AG04449 (cell line): ENCODE measurements around the gene AP2A2.

Source experiments
- CTCF ChIA-PET: fragments of 350-600 bp; formaldehyde crosslinking; extraction: SDS; loops from one replicate; lab custom pipeline; 2021; ENCODE audit warnings: antibody characterized with exemption; lab: Yijun Ruan, JAX
- POLR2A ChIA-PET: fragments of 400-600, 350-600 bp; formaldehyde crosslinking; extraction: SDS; loops from one replicate; lab custom pipeline; 2020; ENCODE audit warnings: antibody characterized with exemption, inconsistent platforms; lab: Yijun Ruan, JAX
- DNase-seq: peaks from one replicate; pipeline ENCODE4 v3.0.0-alpha.2; 2010; ENCODE audit warnings: low read depth, low spot score
- H3K4me3 ChIP-seq: 2 replicates; pipeline ENCODE4 v1.5.1; 2011; ENCODE audit warnings: low read depth, mild to moderate bottlenecking, control low read depth, low read length
- TF ChIP-seq, protein P1 (sequence below): IDR thresholded peaks from one replicate; pipeline ENCODE4 v1.5.1; 2011; ENCODE audit warnings: mild to moderate bottlenecking, moderate library complexity, low read length, control low read depth, inconsistent platforms; ENCODE audit not compliant: insufficient read depth; ENCODE audit errors: missing control alignments

Gene AP2A2

DNA sequence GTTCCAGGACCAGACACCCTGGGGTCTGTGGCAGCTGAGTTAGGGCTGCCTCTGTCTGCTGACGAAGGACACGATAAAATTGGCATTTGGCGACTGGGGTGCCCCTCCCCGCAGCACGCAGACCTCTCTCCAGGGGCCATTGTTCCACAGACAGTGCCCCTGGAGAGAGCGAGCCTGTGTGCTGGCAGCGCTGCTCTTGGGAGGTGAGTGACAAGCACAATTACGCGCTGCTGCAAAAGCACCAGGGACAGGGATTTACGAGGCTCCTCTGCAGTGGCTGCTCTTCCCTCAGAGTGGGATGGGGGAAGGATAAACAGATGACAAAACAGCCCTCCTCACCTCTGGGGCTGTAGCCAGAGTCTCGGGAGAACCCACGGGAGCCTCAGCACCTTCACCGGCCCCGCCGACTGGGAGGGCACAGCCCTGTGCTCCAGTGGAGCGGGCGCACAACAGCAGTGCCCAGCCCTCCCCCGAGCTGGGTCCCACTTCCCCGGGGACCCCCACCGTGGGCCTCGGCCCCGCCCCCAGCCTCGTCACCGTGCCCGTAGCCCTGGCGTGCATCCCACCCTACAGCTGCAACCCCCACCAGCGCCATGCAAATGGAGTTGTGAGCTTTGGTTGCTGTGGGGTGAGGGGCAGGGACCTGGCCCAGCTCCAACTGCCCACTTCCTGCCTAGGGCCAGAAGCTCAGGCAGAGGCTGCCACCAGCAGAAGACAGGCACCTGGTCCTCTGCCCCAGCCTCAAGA lies 34.7 kb upstream of the AP2A2 start:
- no peak for DNase-seq
- TF ChIP-seq, protein P1, sequence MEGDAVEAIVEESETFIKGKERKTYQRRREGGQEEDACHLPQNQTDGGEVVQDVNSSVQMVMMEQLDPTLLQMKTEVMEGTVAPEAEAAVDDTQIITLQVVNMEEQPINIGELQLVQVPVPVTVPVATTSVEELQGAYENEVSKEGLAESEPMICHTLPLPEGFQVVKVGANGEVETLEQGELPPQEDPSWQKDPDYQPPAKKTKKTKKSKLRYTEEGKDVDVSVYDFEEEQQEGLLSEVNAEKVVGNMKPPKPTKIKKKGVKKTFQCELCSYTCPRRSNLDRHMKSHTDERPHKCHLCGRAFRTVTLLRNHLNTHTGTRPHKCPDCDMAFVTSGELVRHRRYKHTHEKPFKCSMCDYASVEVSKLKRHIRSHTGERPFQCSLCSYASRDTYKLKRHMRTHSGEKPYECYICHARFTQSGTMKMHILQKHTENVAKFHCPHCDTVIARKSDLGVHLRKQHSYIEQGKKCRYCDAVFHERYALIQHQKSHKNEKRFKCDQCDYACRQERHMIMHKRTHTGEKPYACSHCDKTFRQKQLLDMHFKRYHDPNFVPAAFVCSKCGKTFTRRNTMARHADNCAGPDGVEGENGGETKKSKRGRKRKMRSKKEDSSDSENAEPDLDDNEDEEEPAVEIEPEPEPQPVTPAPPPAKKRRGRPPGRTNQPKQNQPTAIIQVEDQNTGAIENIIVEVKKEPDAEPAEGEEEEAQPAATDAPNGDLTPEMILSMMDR: no peak
- POLR2A ChIA-PET: no interaction called here

DNA sequence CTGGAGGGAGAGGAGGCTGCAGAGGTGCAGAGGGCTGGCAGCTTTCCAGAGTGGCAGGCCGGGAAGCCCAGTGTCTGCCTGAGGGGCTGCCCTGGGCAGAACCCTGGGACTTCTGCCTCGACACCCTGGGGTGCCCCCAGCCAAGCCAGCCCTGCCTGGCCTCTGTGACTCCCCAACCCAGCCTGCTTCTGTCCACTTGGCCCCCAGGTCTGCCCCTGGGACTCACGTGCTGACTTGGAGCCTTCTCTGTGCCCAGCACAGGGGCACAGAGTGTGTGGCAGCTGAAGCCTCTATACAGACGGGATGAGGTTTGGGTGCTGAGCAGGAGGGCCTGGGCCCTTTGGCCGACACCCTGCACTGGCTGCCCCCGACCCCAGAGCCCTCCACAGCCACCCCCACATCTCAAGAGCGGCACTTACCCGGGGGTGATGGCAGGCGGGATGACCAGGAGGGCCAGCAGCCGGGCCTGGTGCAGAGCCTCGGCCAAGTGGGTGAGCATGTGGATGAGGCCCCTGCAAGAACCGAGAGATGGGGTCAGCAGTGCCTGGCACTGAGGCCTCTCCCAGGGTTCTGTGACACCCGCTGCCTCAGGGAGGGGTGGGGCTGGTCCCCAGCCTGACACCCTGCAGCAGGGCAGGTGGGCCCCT lies 32.5 kb upstream of the AP2A2 start:
- no peak for DNase-seq
- TF ChIP-seq, protein P1: no peak
- ChIA-PET CTCF (interaction anchor here (1.3 kb wide), 1 partner anchor 32 kb away, joined by 5 read pairs; the partner anchor contains the start of gene AP2A2), POLR2A (no interaction called here)
- H3K4me3 ChIP-seq: no peak overlapping the region

More for the DNA sequence above, 34.7 kb upstream of the AP2A2 start:
- H3K4me3 ChIP-seq: no peak overlapping the region
- CTCF ChIA-PET: interaction anchor here (1.6 kb wide), 1 partner anchor 14 kb away, joined by 3 read pairs; no protein-coding TSS in a partner anchor

DNA sequence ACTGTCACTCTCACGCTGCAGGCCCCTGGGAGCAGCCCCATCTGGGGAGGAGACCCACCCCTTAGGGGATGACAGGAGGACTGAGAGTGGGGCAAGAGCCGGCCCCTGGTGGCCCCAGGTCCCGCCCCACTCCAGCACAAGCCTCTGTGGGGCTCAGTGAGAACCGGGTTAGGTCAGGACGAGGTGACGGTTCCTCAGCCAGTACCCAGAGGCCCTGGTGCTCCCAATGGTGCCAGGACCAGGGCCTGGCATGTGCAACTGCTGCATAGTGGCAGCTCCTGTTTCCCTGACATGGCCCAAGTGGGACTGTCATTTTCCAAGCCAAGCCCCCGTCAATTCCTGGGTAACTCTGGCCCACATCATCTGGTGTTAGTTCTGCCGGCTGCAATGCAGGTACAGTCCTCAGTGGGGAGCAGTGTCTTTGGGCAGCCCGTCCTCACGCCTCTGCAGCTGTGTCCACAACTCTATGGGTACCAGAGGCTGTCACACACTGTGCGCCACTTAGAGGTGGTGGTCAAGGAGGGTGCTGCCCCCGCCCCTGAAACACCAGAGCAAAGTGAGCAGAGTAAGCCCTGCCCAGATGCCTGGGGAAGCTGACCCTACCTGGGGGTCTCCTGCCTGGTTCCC lies 31.0 kb upstream of the AP2A2 start:
- TF ChIP-seq, protein P1: no peak
- H3K4me3 ChIP-seq: no peak overlapping the region
- CTCF ChIA-PET: interaction anchor here (1.8 kb wide), 1 partner anchor 30 kb away, joined by 5 read pairs; no protein-coding TSS in a partner anchor
- DNase-seq: no peak
- POLR2A ChIA-PET: no interaction called here

DNA sequence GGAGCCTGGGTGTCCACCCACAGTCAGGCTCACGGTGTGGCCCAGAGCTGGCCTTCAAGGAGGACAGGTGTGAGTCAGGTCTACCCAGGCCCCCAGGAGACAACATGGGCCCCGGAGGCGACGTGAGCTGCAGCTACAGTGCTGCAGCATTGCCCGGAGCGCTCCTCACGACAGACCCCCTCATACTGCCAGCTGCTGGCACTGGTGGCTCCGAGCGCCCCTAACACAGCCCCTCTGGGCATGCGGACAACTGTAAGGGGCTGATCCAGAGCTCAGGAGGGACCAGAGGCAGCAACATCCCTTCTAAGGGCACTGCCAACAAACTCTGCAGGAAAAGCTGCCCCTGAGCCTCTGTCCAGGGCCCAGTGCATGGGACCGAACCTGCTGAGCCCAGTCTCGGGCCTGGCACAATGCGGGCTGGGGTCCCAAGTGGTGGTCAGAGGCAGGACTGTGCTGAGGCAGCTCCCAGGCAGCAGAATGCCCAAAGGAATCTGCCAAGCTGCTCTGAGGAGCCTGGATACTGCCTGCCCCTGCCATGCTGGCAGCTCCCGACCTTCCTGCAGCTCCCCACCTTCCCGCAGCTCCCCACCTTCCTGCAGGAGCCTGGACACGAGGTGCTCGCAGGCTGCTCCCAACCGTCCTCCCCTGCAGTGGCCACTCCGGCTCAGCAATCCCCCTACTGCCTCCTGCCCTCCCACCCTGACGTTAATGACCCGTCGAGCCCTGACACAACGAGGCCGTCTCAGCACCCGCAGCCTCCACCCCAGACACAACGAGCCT lies 30.1 kb upstream of the AP2A2 start:
- CTCF ChIA-PET: interaction anchor here (1.8 kb wide), 1 partner anchor 29 kb away, joined by 5 read pairs; no protein-coding TSS in a partner anchor
- no peak overlapping the region for H3K4me3 ChIP-seq
- DNase-seq: no peak
- POLR2A ChIA-PET: no interaction called here
- TF ChIP-seq, protein P1: no peak

DNA sequence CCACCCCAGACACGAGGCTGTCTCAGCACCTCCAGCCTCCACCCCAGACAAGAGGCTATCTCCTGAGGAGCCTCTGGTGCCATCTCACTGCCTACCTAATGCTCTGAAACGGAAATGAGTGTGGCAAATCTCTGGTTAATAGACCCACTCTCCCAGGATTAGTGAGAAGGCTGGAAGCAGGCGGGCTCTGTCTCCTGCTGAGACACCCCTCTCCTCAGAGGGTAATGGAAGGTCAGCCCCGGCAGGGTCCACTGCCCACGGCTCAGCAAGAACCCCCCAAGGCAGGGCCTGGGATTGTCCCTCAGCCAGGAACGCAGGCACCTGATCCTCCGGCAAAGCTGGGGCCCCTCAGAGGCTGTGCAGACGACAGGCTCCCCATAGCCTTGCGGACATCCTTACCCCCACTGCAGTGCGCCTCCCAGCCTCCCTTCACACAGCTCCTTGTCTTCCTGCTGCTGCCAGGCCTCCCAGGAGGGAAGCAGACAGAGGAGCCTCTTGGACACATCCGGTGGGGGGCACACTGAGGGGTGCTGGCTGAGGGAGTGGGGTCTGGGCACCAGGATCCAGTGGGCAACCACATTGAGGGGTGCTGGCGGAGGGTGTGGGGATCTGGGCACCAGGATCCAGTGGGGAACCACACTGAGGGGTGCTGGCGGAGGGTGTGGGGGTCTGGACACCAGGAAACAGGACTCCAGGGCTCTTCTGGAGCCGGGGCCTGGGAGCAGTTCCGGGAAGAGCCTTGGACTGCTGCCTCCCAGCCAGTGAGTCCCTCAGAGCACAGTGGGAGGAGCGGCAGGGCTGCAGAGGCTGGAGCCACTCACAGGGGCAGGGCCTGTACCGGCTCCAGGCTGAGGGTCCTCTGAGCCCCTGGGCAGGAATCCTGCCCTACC lies 28.2 kb upstream of the AP2A2 start:
- no peak for DNase-seq
- ChIA-PET POLR2A (no interaction called here), CTCF (interaction anchor here (0.6 to 1.6 kb wide), 5 partner anchors 10 to 78 kb away, joined by 3 to 7 read pairs (median 3); partner anchors contain the start of genes AP2A2 and PNPLA2)
- TF ChIP-seq, protein P1: no peak
- no peak overlapping the region for H3K4me3 ChIP-seq
